ENCODE results near the gene RAB38. TPM values are rescaled to one million over a fixed set of nuclear protein-coding genes. Genes with fewer than 3 reads are reported as not detected.

RAB38 gene
- total RNA-seq, 1 experiment from 2014 or later: 18.7 TPM

GRCh38 chr11:88089134-88089533, 86.1 kb downstream of the RAB38 start:
- no peak overlapping the region for H4K5ac ChIP-seq (ENCODE audit: insufficient read length, low read depth, low read length)
- H2BK5ac ChIP-seq (ENCODE audit: insufficient read length, low read length): no peak overlapping the region
- no peak overlapping the region for H3T11ph ChIP-seq (ENCODE audit: low read length)
- no peak overlapping the region for H3K4me3 Mint-ChIP-seq
- no peak for DNase-seq
- TF ChIP-seq CTCF (conservative IDR thresholded peaks at IDR 0.05): no peak
- no peak overlapping the region for H2AFZ ChIP-seq (ENCODE audit: low read length)
- no peak overlapping the region for H2BK20ac ChIP-seq (ENCODE audit: low read depth, low read length, poor library complexity, severe bottlenecking)
- H3K4ac ChIP-seq (ENCODE audit: low read depth, low read length): no peak overlapping the region
- no peaks in the 10 kb centered on the region for H3K4me1 Mint-ChIP-seq
- H2BK12ac ChIP-seq (ENCODE audit: insufficient read length, low read depth, low read length): no peak overlapping the region
- no peak overlapping the region for H3K27ac ChIP-seq (ENCODE audit: insufficient read length, low read depth, low read length)
- no peaks in the 10 kb centered on the region for H3K79me1 ChIP-seq (ENCODE audit: insufficient read depth, low read depth, low read length, poor library complexity, severe bottlenecking)
- H4K20me1 ChIP-seq (ENCODE audit: control insufficient read depth, insufficient read depth, insufficient read length): no peaks in the 10 kb centered on the region
- no CpG with 5 or more reads among the region's 1 CpG for WGBS (ENCODE audit: extremely low coverage, insufficient read length, low lambda C conversion rate)
- H2BK120ac ChIP-seq (ENCODE audit: low read depth, low read length, poor library complexity, severe bottlenecking): no peak overlapping the region
- H3K9me3 ChIP-seq (ENCODE audit: control insufficient read depth, low read depth, low read length): peaks cover 9% of the 10 kb centered on the region
- H3K14ac ChIP-seq (ENCODE audit: insufficient read depth, low read length): no peak overlapping the region
- peaks cover 2 to 5% of the 10 kb centered on the region in 2 experiments; a peak in 4 of 5 replicates for H3K9me3 Mint-ChIP-seq
- no peaks in the 10 kb centered on the region for H3K23me2 ChIP-seq (ENCODE audit: insufficient read length, low read depth, low read length, poor library complexity, severe bottlenecking)
- no peak overlapping the region for H3K56ac ChIP-seq (ENCODE audit: insufficient read length, low read depth, low read length)
- H3K27me3 Mint-ChIP-seq (ENCODE audit: low read depth): no peaks in the 10 kb centered on the region
- H3K4me2 ChIP-seq (ENCODE audit: insufficient read depth, insufficient read length, low read length): no peak overlapping the region
- no peaks in the 10 kb centered on the region for H3K79me2 ChIP-seq (ENCODE audit: insufficient read depth, low read length)
- no peaks in the 10 kb centered on the region for H3K27me3 ChIP-seq (ENCODE audit: insufficient read depth, low read length)
- H4K91ac ChIP-seq (ENCODE audit: insufficient read length, low read depth, low read length): no peak overlapping the region
- H3K9ac ChIP-seq (ENCODE audit: extremely low read depth, insufficient read length, low read length): no peak overlapping the region
- H3K4me1 ChIP-seq (ENCODE audit: insufficient read depth, low read length): no peaks in the 10 kb centered on the region
- H2BK15ac ChIP-seq (ENCODE audit: low read depth, low read length): no peak overlapping the region
- H4K8ac ChIP-seq (replicated peaks; ENCODE audit: insufficient read length, low read depth, low read length): no peak overlapping the region
- H3K36me3 Mint-ChIP-seq (ENCODE audit: insufficient read depth in 1 of 3, low read depth in 3 of 3): no peaks in the 10 kb centered on the region; a peak in 1 of 7 replicates
- no peak overlapping the region for H3K27ac Mint-ChIP-seq
- H2AK5ac ChIP-seq (ENCODE audit: insufficient read length, low read length): no peak overlapping the region
- no peak overlapping the region for H3K18ac ChIP-seq (ENCODE audit: insufficient read length, low read depth, low read length)
- no peak overlapping the region for H3K23ac ChIP-seq (ENCODE audit: insufficient read length, low read depth, low read length)

Data from H9 (cell line).